Measurements from ENCODE around the gene TMEM235.

GRCh38 chr17:78268951-78269905 lies 37.8 kb downstream of the TMEM235 start:
- TF ChIP-seq CTCF (conservative IDR thresholded peaks at IDR 0.05; ENCODE audit: low read depth in 2 of 2) = no peak; a peak in 1 of 4 replicates
- TF ChIP-seq EZH2phosphoT487 (IDR thresholded peaks at IDR 0.05; ENCODE audit: unreplicated experiment) = no peak
- TF ChIP-seq CREB1 (CRISPR knock-in tag; IDR thresholded peaks at IDR 0.05; ENCODE audit: low read depth) = no peak
- TF ChIP-seq REST (IDR thresholded peaks at IDR 0.05; ENCODE audit: unreplicated experiment) = no peak
- TF ChIP-seq EZH2 (IDR thresholded peaks at IDR 0.05; ENCODE audit: low read depth, unreplicated experiment) = no peak
- no peak for TF ChIP-seq POLR2AphosphoS5 (IDR thresholded peaks at IDR 0.05; ENCODE audit: low read depth)
